Measurements from ENCODE around the gene EZH1.
A peak's percentile ranks its signal among the peaks of the same experiment; 100 is the strongest.
"Not testable (repeated sequence)": the region's sequence is repeated elsewhere in the genome, so short reads cannot be mapped to it uniquely, and the experiment has no call there.

Gene EZH1

DNA sequence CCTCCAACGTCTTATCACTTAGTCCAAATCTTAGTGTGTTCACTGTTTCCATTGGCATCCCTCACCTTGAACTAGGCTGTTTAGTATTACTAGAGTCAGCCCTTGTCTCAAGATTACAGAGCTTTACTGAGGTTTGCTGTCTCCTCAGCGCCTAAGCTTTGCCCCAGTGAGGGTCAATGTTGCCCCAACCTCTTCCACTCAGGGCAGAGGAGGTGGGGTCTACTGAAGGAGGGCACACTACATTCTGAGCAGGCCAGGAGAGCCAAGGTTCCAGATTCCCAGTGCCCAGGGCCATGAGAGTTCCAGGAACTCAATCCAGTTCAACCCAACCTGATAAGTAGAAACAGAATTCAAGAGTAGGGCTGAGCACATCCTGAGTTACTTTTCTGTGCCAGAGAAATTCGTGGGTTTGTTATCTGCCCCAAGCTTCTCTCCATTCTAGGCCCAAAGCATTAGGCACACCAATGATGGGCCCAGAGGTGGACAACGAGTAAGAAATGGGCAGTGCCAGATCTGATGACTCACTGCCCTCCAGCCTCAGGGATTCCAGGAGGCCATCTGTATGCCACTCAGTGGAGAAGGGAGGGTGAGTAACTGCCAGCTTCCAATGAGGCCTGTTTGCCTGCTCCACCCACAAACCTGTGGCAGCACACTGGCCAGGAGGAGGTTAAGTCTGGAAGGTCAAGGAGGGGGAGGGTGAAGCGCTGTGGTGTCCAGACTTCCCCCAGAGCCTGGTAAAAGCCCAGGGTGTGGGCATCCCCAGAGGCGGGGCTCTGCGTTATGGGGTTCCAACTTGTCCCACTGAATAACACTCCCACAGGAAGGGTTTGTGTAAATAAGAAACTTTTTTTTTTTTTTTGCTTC lies 77.5 kb downstream of the EZH1 start:
- Mint-ChIP-seq H3K36me3 (ENCODE audit: low read depth) (peaks cover 61% of the 10 kb centered on the region), H3K27ac (no peak overlapping the region), H3K9me3 (no peaks in the 10 kb centered on the region), H3K4me1 (peaks cover 45% of the 10 kb centered on the region), H3K4me3 (no peak overlapping the region), H3K27me3 (ENCODE audit: low read depth, poor library complexity) (peaks cover 20% of the 10 kb centered on the region)
- no peak for DNase-seq
- TF ChIP-seq, protein P1, sequence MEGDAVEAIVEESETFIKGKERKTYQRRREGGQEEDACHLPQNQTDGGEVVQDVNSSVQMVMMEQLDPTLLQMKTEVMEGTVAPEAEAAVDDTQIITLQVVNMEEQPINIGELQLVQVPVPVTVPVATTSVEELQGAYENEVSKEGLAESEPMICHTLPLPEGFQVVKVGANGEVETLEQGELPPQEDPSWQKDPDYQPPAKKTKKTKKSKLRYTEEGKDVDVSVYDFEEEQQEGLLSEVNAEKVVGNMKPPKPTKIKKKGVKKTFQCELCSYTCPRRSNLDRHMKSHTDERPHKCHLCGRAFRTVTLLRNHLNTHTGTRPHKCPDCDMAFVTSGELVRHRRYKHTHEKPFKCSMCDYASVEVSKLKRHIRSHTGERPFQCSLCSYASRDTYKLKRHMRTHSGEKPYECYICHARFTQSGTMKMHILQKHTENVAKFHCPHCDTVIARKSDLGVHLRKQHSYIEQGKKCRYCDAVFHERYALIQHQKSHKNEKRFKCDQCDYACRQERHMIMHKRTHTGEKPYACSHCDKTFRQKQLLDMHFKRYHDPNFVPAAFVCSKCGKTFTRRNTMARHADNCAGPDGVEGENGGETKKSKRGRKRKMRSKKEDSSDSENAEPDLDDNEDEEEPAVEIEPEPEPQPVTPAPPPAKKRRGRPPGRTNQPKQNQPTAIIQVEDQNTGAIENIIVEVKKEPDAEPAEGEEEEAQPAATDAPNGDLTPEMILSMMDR (IDR thresholded peaks at IDR 0.05): no peak

DNA sequence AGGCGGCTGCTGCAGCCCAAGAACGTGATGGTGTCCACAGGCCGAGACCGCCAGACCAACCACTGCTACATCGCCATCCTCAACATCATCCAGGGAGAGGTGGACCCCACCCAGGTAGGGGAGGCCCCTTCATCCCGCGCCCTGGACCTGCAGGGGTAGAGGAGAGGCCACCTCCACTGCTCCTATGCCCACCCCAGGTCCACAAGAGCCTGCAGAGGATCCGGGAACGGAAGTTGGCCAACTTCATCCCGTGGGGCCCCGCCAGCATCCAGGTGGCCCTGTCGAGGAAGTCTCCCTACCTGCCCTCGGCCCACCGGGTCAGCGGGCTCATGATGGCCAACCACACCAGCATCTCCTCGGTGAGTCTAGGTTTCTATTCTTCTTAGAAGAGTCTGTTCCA lies 78.7 kb downstream of the EZH1 start:
- H3K27me3 Mint-ChIP-seq (ENCODE audit: low read depth, poor library complexity): peaks cover 12% of the 10 kb centered on the region
- not testable (repeated sequence) for H3K27ac Mint-ChIP-seq, DNase-seq, H3K9me3 Mint-ChIP-seq, H3K4me3 Mint-ChIP-seq
- H3K4me1 Mint-ChIP-seq: peaks cover 38% of the 10 kb centered on the region
- H3K36me3 Mint-ChIP-seq (ENCODE audit: low read depth): peaks cover 60% of the 10 kb centered on the region

DNA sequence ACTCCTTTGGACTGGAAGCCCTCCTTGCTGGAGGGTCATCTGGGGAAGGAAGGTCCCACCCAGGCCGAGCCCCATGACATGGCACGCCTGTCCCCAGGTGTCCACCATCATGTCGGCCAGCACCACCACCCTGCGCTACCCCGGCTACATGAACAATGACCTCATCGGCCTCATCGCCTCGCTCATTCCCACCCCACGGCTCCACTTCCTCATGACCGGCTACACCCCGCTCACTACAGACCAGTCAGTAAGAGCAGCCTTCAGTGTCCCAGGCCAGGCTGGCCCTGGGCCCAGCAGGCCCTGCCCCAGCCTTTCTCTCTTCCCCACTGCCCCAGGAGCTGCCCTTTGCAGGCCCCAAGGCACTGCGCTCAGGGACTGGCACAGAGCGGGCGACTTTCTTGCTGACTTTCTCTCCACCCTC lies 79.2 kb downstream of the EZH1 start:
- Mint-ChIP-seq H3K27me3 (ENCODE audit: low read depth, poor library complexity) (peaks cover 8% of the 10 kb centered on the region), H3K4me1 (peaks cover 38% of the 10 kb centered on the region), H3K27ac (no peak overlapping the region), H3K9me3 (no peaks in the 10 kb centered on the region), H3K36me3 (ENCODE audit: low read depth) (peaks cover 56% of the 10 kb centered on the region), H3K4me3 (no peak overlapping the region)
- DNase-seq: no peak
- TF ChIP-seq, protein P1 (IDR thresholded peaks at IDR 0.05): no peak

DNA sequence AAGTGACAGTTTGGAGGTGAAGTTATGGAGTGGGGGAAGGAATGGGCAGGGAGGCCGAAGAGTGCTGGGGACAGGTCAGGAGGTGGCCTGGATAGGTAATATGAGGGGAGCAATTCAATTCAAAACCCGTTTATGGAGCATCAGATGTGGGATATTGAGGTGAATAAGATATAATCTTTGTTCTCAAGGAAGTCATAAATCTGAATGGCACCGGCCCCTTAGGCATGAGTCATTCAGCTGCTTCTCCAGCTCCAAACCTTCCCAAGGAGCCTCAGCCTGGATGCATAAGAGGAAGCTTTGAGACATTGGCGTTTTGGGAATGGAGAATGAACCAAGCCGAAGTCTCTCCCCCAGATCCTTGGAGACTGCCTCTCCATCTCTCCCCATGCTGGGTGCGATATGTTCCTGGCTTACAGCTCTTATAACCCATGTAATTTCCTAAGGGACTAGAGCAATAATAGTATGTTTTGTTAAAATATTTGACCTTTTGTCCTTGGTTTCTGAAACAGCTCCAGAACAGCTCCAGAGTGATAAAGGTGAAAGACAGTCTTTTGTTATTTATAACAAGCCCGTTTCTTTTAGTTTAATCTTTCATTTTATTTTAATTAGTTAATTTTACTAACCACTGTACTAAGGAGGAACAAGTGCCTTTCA lies 84.0 kb downstream of the EZH1 start:
- H3K4me3 Mint-ChIP-seq: peak overlapping the region; percentile 71
- peaks cover 21% of the 10 kb centered on the region for H3K4me1 Mint-ChIP-seq
- TF ChIP-seq, protein P1 (IDR thresholded peaks at IDR 0.05): no peak
- no peak overlapping the region for H3K27ac Mint-ChIP-seq
- peaks cover 24% of the 10 kb centered on the region for H3K36me3 Mint-ChIP-seq (ENCODE audit: low read depth)
- no peak for DNase-seq
- H3K9me3 Mint-ChIP-seq: peaks cover 14% of the 10 kb centered on the region
- H3K27me3 Mint-ChIP-seq (ENCODE audit: low read depth, poor library complexity): no peaks in the 10 kb centered on the region

DNA sequence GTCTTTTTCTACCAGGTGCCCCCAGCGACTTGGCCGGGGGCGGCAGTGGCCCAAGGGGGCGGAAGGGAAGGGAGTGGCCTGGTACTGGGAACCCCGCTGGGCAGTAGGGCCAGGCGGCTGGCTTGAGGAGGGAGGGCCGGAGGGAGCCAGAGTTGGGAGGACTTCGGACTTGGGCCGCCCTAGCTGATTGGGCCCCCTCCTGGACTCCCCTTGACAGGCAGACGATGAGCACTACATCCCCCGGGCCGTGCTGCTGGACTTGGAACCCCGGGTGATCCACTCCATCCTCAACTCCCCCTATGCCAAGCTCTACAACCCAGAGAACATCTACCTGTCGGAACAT lies 84.9 kb downstream of the EZH1 start:
- Mint-ChIP-seq H3K4me1 (peaks cover 21% of the 10 kb centered on the region), H3K4me3 (peak overlapping the region; percentile 90), H3K36me3 (ENCODE audit: low read depth) (peaks cover 17% of the 10 kb centered on the region), H3K9me3 (peaks cover 14% of the 10 kb centered on the region)
- not testable (repeated sequence) for DNase-seq; H3K27ac Mint-ChIP-seq; H3K27me3 Mint-ChIP-seq (ENCODE audit: low read depth, poor library complexity)

DNA sequence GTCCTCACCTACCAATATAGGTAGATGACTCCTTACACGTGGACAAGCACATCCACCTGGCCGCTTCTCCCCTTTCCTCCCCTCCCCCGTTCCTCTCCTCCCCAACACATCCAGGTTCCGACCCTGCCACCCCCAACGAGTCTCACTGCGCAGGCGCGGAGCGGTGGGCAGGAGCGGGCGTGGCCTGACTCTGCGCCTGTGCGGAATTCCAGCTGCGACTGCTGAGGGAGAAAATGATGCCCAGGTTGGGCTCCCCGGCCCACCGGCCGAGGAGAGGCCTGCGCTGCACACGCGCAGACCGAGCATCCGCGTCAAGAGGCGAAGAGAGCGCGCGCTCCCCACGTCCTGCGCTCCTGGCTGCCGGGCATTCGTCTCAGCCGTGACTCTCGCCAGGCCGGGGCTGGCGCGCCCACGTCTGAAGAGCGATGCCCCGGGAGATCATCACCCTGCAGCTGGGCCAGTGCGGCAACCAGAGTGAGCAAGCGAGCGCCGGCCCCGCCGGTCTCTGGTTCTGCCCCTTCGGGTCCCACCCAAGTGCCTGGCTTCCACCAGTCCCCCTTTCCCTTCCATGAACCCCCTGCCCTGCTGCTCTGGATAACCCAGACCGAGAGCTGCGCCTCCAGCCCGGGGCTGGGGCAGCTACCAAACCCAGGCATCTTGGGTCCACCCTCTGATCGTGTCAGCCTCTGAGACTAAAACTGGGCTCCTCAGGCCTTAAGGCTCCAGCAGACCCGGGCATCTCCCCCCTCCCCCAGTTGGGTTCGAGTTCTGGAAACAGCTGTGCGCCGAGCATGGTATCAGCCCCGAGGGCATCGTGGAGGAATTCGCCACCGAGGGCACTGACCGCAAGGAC lies 85.5 kb downstream of the EZH1 start, which contains the start of gene TUBG2:
Gene TUBG2 (plus strand): TSS at position 206 of the 853 bp plus-strand sequence. CDS start 220 bp downstream, at position 426.
- H3K9me3 Mint-ChIP-seq: peaks cover 14% of the 10 kb centered on the region
- H3K4me1 Mint-ChIP-seq: peaks cover 27% of the 10 kb centered on the region
- peak; percentile 93 for DNase-seq
- TF ChIP-seq, protein P1 (IDR thresholded peaks at IDR 0.05): no peak
- peak within 1 kb of the TSS; percentile 25 for H3K27ac Mint-ChIP-seq
- peaks cover 14% of the 10 kb centered on the region for H3K36me3 Mint-ChIP-seq (ENCODE audit: low read depth)
- H3K4me3 Mint-ChIP-seq: peak within 1 kb of the TSS; percentile 90
- no peaks in the 10 kb centered on the region for H3K27me3 Mint-ChIP-seq (ENCODE audit: low read depth, poor library complexity)
